ENCODE measurements around the gene C5.

DNA sequence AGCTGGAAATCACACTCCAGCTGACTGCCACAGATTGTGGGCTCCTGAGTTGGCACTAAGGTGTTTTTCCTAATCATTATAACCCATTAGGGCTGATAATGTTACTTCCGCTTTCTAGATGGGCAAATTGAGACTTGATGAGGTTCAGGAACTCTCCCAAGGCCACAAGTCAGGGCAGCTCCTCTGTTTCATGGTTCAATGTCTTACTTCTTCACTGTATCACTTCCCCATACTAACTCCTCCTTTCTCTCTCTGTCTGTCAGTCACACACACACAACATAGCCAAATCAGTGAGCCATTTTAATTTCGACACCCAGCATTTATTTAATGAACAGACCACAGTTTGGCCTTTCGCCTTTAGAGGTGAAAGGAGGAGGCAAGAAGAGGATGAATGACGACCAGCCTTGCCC is 105.6 kb downstream of the C5 start:
- TF ChIP-seq, protein P1, sequence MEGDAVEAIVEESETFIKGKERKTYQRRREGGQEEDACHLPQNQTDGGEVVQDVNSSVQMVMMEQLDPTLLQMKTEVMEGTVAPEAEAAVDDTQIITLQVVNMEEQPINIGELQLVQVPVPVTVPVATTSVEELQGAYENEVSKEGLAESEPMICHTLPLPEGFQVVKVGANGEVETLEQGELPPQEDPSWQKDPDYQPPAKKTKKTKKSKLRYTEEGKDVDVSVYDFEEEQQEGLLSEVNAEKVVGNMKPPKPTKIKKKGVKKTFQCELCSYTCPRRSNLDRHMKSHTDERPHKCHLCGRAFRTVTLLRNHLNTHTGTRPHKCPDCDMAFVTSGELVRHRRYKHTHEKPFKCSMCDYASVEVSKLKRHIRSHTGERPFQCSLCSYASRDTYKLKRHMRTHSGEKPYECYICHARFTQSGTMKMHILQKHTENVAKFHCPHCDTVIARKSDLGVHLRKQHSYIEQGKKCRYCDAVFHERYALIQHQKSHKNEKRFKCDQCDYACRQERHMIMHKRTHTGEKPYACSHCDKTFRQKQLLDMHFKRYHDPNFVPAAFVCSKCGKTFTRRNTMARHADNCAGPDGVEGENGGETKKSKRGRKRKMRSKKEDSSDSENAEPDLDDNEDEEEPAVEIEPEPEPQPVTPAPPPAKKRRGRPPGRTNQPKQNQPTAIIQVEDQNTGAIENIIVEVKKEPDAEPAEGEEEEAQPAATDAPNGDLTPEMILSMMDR (conservative IDR thresholded peaks at IDR 0.05), result no peak
- no peak for TF ChIP-seq ZFX (IDR thresholded peaks at IDR 0.05)
